Activated gamma-delta T cell treated with Interleukin-2 at 50 U/mL for 16 hours (primary cell): ENCODE data around the gene COL21A1.
"Not testable (repeated sequence)": the region's sequence is repeated elsewhere in the genome, so short reads cannot be mapped to it uniquely, and the experiment has no call there.

Experiments
- DNase-seq: peaks from one replicate; pipeline ENCODE4 v3.0.0-alpha.2; 2020

Gene COL21A1

DNA sequence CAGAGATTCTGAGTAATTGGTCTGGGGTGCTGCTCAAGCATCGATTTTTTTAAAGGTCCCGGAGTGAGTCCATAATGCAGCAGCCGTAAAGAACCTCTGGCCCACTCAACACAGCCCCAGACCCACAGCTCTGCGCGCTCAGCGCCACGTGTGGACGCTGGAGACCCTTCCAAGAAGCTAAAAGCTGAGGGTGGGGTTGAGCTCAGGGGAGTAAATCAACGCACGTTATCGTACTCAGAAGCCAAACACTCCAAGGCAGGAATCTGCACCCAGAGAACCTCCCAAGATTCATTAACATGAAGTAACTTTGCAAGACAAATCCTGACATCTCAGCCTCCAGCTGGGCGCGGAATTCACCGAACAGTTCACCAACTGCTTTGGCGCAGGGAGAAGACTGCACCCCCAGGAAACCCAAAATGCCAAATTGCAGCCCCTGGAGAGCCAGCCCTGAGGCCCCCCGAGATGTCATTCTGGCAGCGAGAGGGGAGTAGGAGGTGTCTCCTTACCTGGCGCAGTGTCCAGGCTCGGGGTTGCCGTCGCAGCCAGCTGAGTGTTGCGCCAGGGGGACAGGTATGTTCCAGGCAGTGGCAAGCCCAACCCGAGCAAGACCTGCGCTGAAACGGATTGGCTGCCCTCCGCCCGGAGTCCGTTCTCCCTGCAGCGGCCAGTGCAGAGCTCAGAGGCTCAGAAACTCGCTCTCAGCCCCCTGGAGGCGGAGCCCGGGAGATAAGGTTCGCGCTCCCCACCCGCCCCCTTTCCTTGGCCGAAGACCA, at the start of gene COL21A1:
TSS of gene COL21A1 (minus strand) at position 700 of the 773 bp plus-strand sequence. CDS start 64,962 bp downstream, outside the sequence.
- DNase-seq = no peak

- no peak for DNase-seq
Observed at GRCh38 chr6:56293781-56294180, 46.4 kb upstream of the COL21A1 start.

DNA sequence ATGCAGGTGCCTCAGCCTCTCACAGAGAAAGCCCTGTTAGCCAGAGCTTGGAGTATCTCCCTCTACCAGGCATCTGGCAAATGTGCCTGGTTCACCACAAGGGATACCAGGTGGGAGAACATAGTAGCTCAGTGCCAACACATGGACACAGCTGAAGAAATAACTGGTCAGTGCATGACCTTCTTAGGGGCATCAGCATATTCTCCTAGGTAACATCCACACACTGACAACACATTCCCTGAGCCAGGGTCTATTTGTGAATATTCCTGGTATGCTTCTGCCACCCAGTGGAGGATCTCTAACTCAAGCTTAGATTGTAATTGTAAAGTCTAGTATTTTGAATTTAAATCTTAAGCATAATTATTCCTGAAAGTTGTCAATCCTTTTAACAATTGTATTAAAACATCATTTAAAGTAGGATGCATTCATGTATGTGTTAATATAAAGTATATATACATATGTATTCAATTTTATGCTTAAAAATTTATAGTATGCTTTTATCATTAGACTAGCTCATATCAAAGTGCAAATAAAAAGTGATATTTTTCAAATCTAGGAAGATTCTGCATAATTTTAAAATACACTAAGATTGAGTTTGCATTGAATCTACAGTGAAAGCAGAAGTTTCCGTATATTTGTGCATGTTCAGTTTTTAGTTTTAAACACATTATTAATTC, 45.3 kb upstream of the COL21A1 start:
- DNase-seq = no peak

- no peak for DNase-seq
Observed at GRCh38 chr6:56291302-56291917, 44.0 kb upstream of the COL21A1 start.

DNA sequence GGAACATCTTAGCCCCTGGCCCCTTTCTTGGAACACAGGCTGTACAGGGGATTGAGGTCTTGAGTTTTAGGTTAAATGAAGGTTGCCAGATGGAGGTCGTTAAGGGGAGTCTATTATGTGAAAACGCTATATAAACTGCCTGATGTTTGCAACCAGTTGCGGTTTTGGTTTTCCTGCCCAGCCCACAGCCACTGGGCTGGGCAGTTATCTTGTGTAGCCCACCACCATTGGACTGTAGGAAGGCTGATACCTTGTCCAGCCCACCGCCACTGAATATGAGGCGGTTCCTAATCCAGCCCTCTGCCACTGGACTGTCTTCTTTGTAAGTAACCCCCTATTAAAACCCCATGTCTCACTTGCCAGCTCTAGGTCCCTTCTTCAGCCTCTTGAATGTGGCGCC, 42.3 kb upstream of the COL21A1 start:
- no peak for DNase-seq

- no peak for DNase-seq
Observed at GRCh38 chr6:56288347-56288746, 41.0 kb upstream of the COL21A1 start.

- no peak for DNase-seq
Observed at GRCh38 chr6:56282391-56282790, 35.0 kb upstream of the COL21A1 start.

- DNase-seq = no peak
Observed at GRCh38 chr6:56280126-56280525, 32.7 kb upstream of the COL21A1 start.

DNA sequence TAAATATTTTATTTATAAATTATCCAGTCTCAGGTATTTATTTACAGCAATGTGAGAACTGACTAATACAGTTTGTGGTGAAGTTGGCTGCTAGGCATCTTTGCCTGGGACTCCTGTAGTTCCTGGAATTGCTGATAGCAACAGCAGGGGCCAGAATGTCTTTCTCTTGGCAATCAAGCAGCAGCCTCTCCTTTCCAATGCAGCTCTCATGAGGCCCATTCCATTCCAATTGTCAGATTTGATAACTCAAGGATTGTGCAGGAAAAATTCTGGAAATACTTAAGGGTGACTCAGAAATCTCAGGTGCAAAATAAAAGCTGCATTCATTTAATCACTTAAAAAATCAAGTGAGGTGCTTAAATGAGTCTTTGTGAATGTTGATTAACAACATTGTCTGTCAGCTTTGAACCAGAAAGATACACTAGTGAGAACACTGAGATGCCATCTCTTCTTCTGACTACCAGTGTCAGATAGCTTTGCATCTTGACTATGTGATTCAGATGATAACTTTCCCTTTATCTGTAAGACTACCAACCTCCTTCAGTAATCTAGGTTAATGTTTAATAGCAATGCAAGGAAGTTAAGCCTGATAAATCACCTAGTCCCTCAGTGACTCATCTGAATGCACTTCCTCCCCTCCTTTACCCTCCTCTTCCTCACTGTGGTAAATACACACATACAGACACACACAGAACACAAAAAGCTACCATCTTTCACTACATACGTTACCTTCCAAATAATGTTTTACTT, 32.1 kb upstream of the COL21A1 start:
- DNase-seq = no peak

DNA sequence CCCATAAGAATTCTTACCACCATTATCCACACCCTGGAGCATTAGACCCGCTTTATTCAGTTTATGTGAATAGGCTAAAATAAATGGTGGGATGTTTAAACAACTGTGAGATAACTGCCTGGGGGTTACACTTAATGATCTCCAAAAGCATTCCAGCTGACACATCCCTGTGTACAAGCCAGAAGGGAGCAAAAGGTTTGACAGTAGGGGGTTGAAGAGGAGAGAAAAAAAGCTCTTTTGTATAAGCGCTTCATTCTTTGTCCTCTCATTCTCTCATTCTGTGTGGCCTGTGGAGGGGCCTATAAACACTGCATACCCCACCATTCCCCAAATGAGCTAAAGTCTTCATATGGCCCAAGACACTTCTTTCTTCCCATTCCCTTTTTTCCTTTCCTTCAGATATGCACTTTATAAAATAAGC, 30.8 kb upstream of the COL21A1 start:
- DNase-seq = no peak

DNA sequence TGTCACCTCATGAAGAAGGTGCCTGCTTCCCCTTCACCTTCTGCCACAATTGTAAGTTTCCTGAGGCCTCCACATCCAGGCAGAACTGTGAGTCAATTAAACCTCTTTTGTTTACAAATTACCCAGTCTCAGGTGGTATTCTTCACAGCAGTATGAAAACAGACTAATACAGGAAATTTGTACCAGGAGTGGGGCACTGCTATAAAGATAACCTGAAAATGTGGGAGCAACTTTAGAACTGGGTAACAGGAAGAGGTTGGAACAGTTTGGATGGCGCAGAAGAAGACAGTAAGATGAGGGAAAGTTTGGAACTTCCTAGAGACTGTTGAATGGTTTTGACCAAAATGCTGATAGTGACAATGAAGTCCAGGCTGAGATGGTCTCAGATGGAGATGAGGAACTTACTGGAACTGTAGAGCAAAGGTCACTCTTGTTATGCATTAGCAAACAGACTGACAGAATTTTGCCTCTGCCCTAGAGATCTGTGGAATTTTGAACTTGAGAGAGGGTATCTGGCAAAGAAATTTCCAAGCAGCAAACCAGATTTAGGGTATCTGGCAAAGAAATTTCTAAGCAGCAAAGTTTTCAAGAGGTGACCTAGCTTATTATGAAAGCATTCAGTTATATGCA, 23.5 kb upstream of the COL21A1 start:
- DNase-seq = no peak

GRCh38 chr6:56268266-56268665, 20.9 kb upstream of the COL21A1 start:
- DNase-seq = no peak

DNA sequence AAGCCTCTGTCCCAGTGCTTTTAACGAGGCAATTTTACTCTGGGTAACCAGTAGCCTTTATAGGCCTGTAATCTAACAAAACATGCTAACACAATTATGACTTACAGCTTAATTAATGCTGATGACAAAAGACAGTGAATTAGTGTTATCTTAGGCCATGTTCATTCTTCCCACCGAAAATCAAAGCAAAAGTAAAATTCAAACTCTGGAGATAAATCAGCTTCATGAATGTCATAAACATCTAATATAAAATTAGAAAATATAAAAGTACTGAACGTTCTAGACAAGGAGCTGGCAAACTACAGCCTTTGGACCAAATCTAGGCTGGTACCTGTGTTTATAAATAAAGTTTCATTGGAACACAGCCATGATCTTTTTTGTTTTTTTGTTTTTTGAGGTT, 18.6 kb upstream of the COL21A1 start:
- no peak for DNase-seq

GRCh38 chr6:56263596-56264315, 16.4 kb upstream of the COL21A1 start:
- no peak for DNase-seq

DNA sequence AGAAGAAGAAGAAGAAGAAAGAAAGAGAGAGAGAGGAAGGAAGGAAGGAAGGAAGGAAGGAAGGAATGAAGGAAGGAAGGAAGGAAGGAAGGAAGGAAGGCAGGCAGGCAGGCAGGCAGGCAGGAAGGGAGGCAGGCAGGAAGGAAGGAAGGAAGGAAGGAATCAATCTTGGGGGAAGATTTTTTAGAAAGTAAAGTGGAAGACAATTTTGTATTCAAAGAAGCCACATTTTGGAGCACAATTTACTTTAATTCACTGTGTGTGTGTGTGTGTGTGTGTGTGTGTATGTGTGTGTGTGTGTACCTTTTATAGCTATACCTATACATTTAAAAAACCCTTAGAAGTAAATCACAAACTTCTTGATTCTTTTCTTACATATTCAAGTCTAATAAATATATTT, 13.2 kb upstream of the COL21A1 start:
- not testable (repeated sequence) for DNase-seq

GRCh38 chr6:56259234-56260077, 12.1 kb upstream of the COL21A1 start:
- no peak for DNase-seq

DNA sequence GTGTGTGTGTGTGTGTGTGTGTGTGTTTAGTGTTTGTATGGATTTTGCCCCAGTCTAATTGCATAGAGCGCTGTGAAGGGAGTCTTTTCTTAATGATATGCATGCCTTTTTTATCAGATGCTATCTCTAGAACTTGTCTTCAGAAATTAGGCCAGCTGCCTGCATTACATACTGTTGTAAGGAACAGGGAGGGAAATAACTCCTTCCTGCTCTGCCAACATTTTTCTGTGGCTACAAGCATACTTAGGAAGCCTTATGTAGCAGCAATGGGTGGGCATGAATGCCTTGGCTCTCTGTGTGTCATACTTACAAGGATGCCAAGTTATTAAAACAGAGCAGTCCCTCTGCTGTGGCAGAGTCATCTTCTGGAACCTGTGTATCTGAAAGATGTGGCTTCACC, 8.0 kb upstream of the COL21A1 start:
- no peak for DNase-seq

DNA sequence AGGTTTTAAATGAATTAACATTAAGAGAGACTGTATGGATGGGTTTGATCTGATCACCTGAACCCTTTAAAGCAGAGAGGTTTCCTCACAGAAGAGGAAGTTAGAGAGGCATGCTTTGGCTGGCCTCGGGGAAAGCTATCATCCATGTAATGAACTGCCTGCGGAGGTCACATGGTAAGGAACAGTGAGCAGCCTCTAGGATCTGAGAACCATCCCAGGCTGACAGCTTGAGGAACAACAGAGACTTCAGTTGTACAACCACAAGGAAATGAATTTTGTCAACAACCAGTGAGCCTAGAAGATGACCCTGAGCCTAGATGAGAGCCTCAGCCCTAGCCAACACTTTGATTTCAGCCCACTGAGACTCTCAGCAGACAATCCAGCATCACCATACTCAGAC, 2.9 kb upstream of the COL21A1 start:
- DNase-seq = no peak

DNA sequence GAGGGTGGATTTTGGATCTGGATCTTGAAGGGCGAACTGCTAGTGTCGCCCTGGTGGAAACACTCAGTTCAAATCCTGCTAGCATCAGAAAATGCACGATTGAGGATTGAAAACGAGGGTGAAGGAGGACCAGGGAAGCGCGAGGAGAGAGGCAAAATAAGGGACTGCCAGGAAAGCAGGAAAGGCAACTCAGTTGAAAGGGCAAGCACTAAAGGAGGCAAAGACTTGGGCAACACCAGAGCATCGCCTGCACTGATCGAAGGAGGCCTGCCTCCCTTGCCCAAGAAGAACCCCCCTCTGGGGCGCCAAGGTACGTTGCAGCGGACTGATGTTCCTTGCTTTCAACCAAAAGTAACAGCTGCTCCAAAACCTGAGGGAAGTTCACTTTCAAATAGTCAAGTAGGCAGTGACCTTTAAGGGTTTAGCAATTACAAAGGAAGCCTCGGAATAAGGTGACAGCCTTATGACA, 308 bp upstream of the COL21A1 start:
- DNase-seq = no peak

- DNase-seq = no peak
Observed at GRCh38 chr6:56246541-56246880, 869 bp downstream of the COL21A1 start.

GRCh38 chr6:56245903-56246351, 1.5 kb downstream of the COL21A1 start:
- no peak for DNase-seq
